Effector memory CD4-positive, alpha-beta T cell (primary cell): ENCODE data around the gene CGB1.
"Not testable (repeated sequence)": the region's sequence is repeated elsewhere in the genome, so short reads cannot be mapped to it uniquely, and the experiment has no call there.

Source experiments
- DNase-seq, 3 donors: peaks; one replicate each; pipeline ENCODE4 v3.0.0-alpha.2; 2020
- H3K27ac ChIP-seq: 2 replicates; pipeline ENCODE4 v1.7.0; 2013; ENCODE audit warnings: mild to moderate bottlenecking, low read length, moderate library complexity; ENCODE audit not compliant: insufficient read depth, poor library complexity, severe bottlenecking
- H3K27me3 ChIP-seq: replicated peaks from 2 replicates; pipeline ENCODE4 v1.7.0; 2013; ENCODE audit warnings: mild to moderate bottlenecking, low read length; ENCODE audit not compliant: insufficient read depth, control insufficient read depth, poor library complexity, severe bottlenecking
- H3K36me3 ChIP-seq: 2 replicates; pipeline ENCODE4 v1.7.0; 2013; ENCODE audit warnings: mild to moderate bottlenecking, low read length, moderate library complexity; ENCODE audit not compliant: control insufficient read depth, insufficient read depth
- H3K4me1 ChIP-seq: 2 replicates; pipeline ENCODE4 v1.7.0; 2013; ENCODE audit warnings: low read length, mild to moderate bottlenecking; ENCODE audit not compliant: control insufficient read depth, insufficient read depth, poor library complexity, severe bottlenecking
- H3K4me3 ChIP-seq: 2 replicates; pipeline ENCODE4 v1.7.0; 2013; ENCODE audit warnings: low read length, low read depth, mild to moderate bottlenecking; ENCODE audit not compliant: insufficient read depth, poor library complexity, severe bottlenecking
- H3K9me3 ChIP-seq: 2 replicates; pipeline ENCODE4 v1.7.0; 2013; ENCODE audit warnings: mild to moderate bottlenecking, low read length, moderate library complexity; ENCODE audit not compliant: control insufficient read depth

CGB1 gene

GRCh38 chr19:49025088-49025487 lies 11.6 kb downstream of the CGB1 start:
- not testable (repeated sequence) for DNase-seq, H3K4me3 ChIP-seq, H3K27me3 ChIP-seq, H3K36me3 ChIP-seq, H3K9me3 ChIP-seq, H3K4me1 ChIP-seq, H3K27ac ChIP-seq

GRCh38 chr19:49024233-49024632 lies 12.5 kb downstream of the CGB1 start, which contains the start of gene CGB3:
CGB3 (minus strand) TSS chr19:49024333; CDS start chr19:49023971, 362 bp downstream.
- H3K27me3 ChIP-seq, H3K27ac ChIP-seq, H3K4me1 ChIP-seq, DNase-seq, H3K4me3 ChIP-seq, H3K9me3 ChIP-seq, H3K36me3 ChIP-seq: not testable (repeated sequence)

GRCh38 chr19:49022116-49022515 lies 14.6 kb downstream of the CGB1 start:
- Histone ChIP-seq H3K27ac (no peak overlapping the region), H3K36me3 (no peaks in the 10 kb centered on the region), H3K4me3 (no peak overlapping the region), H3K27me3 (no peaks in the 10 kb centered on the region), H3K4me1 (peaks cover 12% of the 10 kb centered on the region), H3K9me3 (no peaks in the 10 kb centered on the region)
- DNase-seq: no peak

GRCh38 chr19:49020931-49021895 lies 15.5 kb downstream of the CGB1 start:
- no peak overlapping the region for H3K4me3 ChIP-seq
- H3K36me3 ChIP-seq: no peaks in the 10 kb centered on the region
- no peak for DNase-seq
- H3K27me3 ChIP-seq: no peaks in the 10 kb centered on the region
- no peaks in the 10 kb centered on the region for H3K9me3 ChIP-seq
- H3K27ac ChIP-seq: no peak overlapping the region
- H3K4me1 ChIP-seq: peaks cover 13% of the 10 kb centered on the region

- Histone ChIP-seq H3K4me1 (peaks cover 13% of the 10 kb centered on the region), H3K36me3 (no peaks in the 10 kb centered on the region), H3K9me3 (no peaks in the 10 kb centered on the region), H3K4me3 (no peak overlapping the region), H3K27ac (no peak overlapping the region), H3K27me3 (no peaks in the 10 kb centered on the region)
- DNase-seq: no peak
Observed at GRCh38 chr19:49020342-49020741, 16.4 kb downstream of the CGB1 start.

GRCh38 chr19:49019242-49019932 lies 17.3 kb downstream of the CGB1 start:
- Histone ChIP-seq H3K9me3 (no peaks in the 10 kb centered on the region), H3K27me3 (no peaks in the 10 kb centered on the region), H3K36me3 (no peaks in the 10 kb centered on the region), H3K4me3 (peak overlapping the region; percentile 66), H3K27ac (no peak overlapping the region), H3K4me1 (peaks cover 13% of the 10 kb centered on the region)
- peak; percentile 45 to 57 (median 46) for DNase-seq

- Histone ChIP-seq H3K4me3 (peak overlapping the region; percentile 66), H3K4me1 (peaks cover 13% of the 10 kb centered on the region)
- H3K36me3 ChIP-seq, H3K27me3 ChIP-seq, DNase-seq, H3K27ac ChIP-seq, H3K9me3 ChIP-seq: not testable (repeated sequence)
Observed at GRCh38 chr19:49018388-49019241, 18.1 kb downstream of the CGB1 start.

GRCh38 chr19:49017666-49018351 lies 18.9 kb downstream of the CGB1 start:
- Histone ChIP-seq H3K4me1 (peaks cover 13% of the 10 kb centered on the region), H3K27me3 (no peaks in the 10 kb centered on the region), H3K27ac (peak overlapping the region; percentile 48), H3K36me3 (no peaks in the 10 kb centered on the region), H3K4me3 (peak overlapping the region; percentile 66), H3K9me3 (no peaks in the 10 kb centered on the region)
- peak; percentile 32 to 55 (median 49) for DNase-seq

GRCh38 chr19:49017041-49017665 lies 19.5 kb downstream of the CGB1 start, which contains the start of gene LHB:
LHB (minus strand) TSS chr19:49017091; CDS start chr19:49017081, 10 bp downstream.
- Histone ChIP-seq H3K4me1 (peaks cover 13% of the 10 kb centered on the region), H3K27me3 (no peaks in the 10 kb centered on the region), H3K9me3 (no peaks in the 10 kb centered on the region), H3K4me3 (peak within 1 kb of the TSS; percentile 66), H3K36me3 (peaks cover 1% of the 10 kb centered on the region), H3K27ac (peak within 1 kb of the TSS; percentile 48)
- no peak for DNase-seq
